HepG2 (cell line): ENCODE data around the gene COL18A1. TPM values are rescaled to one million over a fixed set of nuclear protein-coding genes. Genes with fewer than 3 reads are reported as not detected.

Experiments used
- ATAC-seq: fragments of 200-7000 bp; cut with Tn5 transposase; 3 replicates; pipeline ENCODE4 v1.9.1; 2020; ENCODE audit warnings: mild to moderate bottlenecking, moderate library complexity
- BruUV-seq: library from RNA; stranded (reverse); fragments of 400-500 nt; replicated peaks from 2 replicates; lab custom pipeline; 2021; lab: Mats Ljungman, UMichigan
- CTCF ChIA-PET: fragments of 300-600 bp; formaldehyde crosslinking; extraction: SDS; loops from one replicate; lab custom pipeline; 2021; ENCODE audit warnings: low total read pairs, inconsistent platforms, low intra/inter-chr PET ratio; lab: Yijun Ruan, JAX
- POLR2A ChIA-PET: fragments of 350-600 bp; sonication (Branson Sonifier 250); formaldehyde crosslinking; loops from one replicate; lab custom pipeline; 2020; ENCODE audit warnings: antibody characterized with exemption, inconsistent platforms; lab: Yijun Ruan, JAX
- DNase-seq: peaks from one replicate; pipeline ENCODE4 v3.0.0-alpha.2; 2015; ENCODE audit warnings: low spot score
- FAIRE-seq: peaks from 3 replicates; lab custom pipeline; 2011; peaks lifted over from hg19 to GRCh38; lab: Jason Lieb, UNC
- H2AFZ ChIP-seq: one replicate; pipeline ENCODE4 v1.6.1; 2011; ENCODE audit warnings: low read length, inconsistent platforms
- H3K27ac ChIP-seq: fragments of 300-600 bp; 3 replicates; pipeline ENCODE4 v1.8.0; 2011; ENCODE audit warnings: mixed run types, mild to moderate bottlenecking, mixed read lengths, low read length, inconsistent platforms; ENCODE audit not compliant: insufficient read depth; ENCODE audit errors: extremely low read length
- H3K27me3 ChIP-seq, 2 experiments: fragments of 200-600 bp in 1 of 2; 2 replicates in 1 of 2; 3 replicates in 1 of 2; pipeline versions ENCODE4 v1.6.0 to v1.8.0; 2011; ENCODE audit warnings: low read length in 2 of 2, mild to moderate bottlenecking in 2 of 2, moderate library complexity in 2 of 2, inconsistent platforms in 1 of 2; ENCODE audit not compliant: insufficient read depth in 2 of 2, control insufficient read depth in 1 of 2
- H3K36me3 ChIP-seq, 2 experiments: fragments of 200-600 bp in 1 of 2; replicated peaks in 1 of 2; 2 replicates in 1 of 2; 3 replicates in 1 of 2; pipeline versions ENCODE4 v1.5.1 to v1.8.0; 2011; ENCODE audit warnings: low read length in 2 of 2, inconsistent platforms in 1 of 2; ENCODE audit not compliant: insufficient read depth in 2 of 2, control insufficient read depth in 1 of 2
- H3K4me1 ChIP-seq: 2 replicates; pipeline ENCODE4 v1.5.1; 2012; ENCODE audit warnings: low read length, inconsistent platforms; ENCODE audit not compliant: insufficient read depth
- H3K4me2 ChIP-seq: 2 replicates; pipeline ENCODE4 v1.6.0; 2011; ENCODE audit warnings: low read depth, low read length, inconsistent platforms
- H3K4me3 ChIP-seq, 3 experiments: fragments of 200-600 bp in 1 of 3; sonication (generic), shearing (Covaris generic) in 1 of 3; replicated peaks in 1 of 3; 2 replicates each; pipeline ENCODE4 v1.5.1; 2011 to 2016; ENCODE audit warnings: low read length in 3 of 3, inconsistent platforms in 2 of 3, low read depth in 2 of 3, mild to moderate bottlenecking in 2 of 3, control low read depth in 1 of 3, mixed read lengths in 1 of 3; ENCODE audit not compliant: insufficient read depth in 1 of 3
- H3K79me2 ChIP-seq: one replicate; pipeline ENCODE4 v1.6.1; 2011; ENCODE audit warnings: low read length, inconsistent platforms; ENCODE audit not compliant: insufficient read depth
- H3K9ac ChIP-seq: 2 replicates; pipeline ENCODE4 v1.6.0; 2011; ENCODE audit warnings: mild to moderate bottlenecking, low read depth, low read length, inconsistent platforms; ENCODE audit not compliant: insufficient read depth
- H3K9me3 ChIP-seq: 2 replicates; pipeline ENCODE4 v1.5.1; 2012; ENCODE audit warnings: mild to moderate bottlenecking, low read length
- H4K20me1 ChIP-seq: 2 replicates; pipeline ENCODE4 v1.6.0; 2011; ENCODE audit warnings: inconsistent platforms, mild to moderate bottlenecking, low read length, moderate library complexity; ENCODE audit not compliant: insufficient read depth
- AGO2 ChIP-seq: fragments of 200-400 bp; formaldehyde crosslinking; optimal IDR thresholded peaks from 2 replicates; pipeline ENCODE3; 2017; ENCODE audit warnings: mild to moderate bottlenecking, low read depth, low read length, moderate library complexity
- FOXM1 ChIP-seq: sonication (generic); formaldehyde crosslinking; IDR thresholded peaks from 2 replicates; pipeline ENCODE4 v1.5.0; 2020; ENCODE audit warnings: missing genetic modification reagents
- NFE2 ChIP-seq: sonication (generic); formaldehyde crosslinking; IDR thresholded peaks from 2 replicates; pipeline ENCODE4 v1.4.0; 2020; ENCODE audit warnings: missing genetic modification reagents
- NR2F2 ChIP-seq: IDR thresholded peaks from 2 replicates; pipeline ENCODE4 v1.6.1; 2012; ENCODE audit warnings: low read depth, inconsistent platforms, borderline replicate concordance
- ONECUT2 ChIP-seq: sonication (generic); formaldehyde crosslinking; IDR thresholded peaks from 2 replicates; pipeline ENCODE4 v1.4.0; 2020; ENCODE audit warnings: missing genetic modification reagents
- TEAD3 ChIP-seq: optimal IDR thresholded peaks from 2 replicates; pipeline ENCODE3; 2016; ENCODE audit warnings: borderline replicate concordance
- ZNF205 ChIP-seq: IDR thresholded peaks from 2 replicates; pipeline ENCODE4 v1.6.1; 2018; ENCODE audit warnings: missing biosample characterization, missing genetic modification reagents
- WGBS: methylation state at CpG from one replicate; pipeline ENCODE4 v1.1.6; 2017; ENCODE audit warnings: low lambda C conversion rate; 5-methylcytosine and 5-hydroxymethylcytosine counted together
- in situ Hi-C: cut with HindIII; loops from 2 replicates; pipeline ENCODE4 v1.10.0; 2017; ENCODE audit warnings: low pct_unique_long_range_greater_than_20kb; ENCODE audit not compliant: extremely low pct_ligation_motif_present
- intact Hi-C: fragments of 100-400 bp; cut with micrococcal nuclease; formaldehyde crosslinking; loops from one replicate; pipeline ENCODE4 v1.10.0; 2022; ENCODE audit not compliant: unreplicated experiment
- polyA plus RNA-seq, 8 experiments: library from polyadenylated mRNA; depleted of rRNA in 3 of 8; stranded (reverse) in 7 of 8; unstranded in 1 of 8; fragments of >200 nt; fragmentation: Illumina TruSeq in 4 of 8; extraction: Trizol in 4 of 8; gene quantifications; 2 replicates each; pipeline versions ENCODE4 v1.2.1 to v1.2.3, GENCODE V29; 2011 to 2016; ENCODE audit warnings: low read depth in 4 of 8, missing spikeins in 1 of 8, mixed read lengths in 1 of 8; ENCODE audit not compliant: insufficient read depth in 1 of 8
- total RNA-seq, 5 experiments: library from RNA; depleted of rRNA; stranded (reverse); fragments of >200 nt; fragmentation: Illumina TruSeq; extraction: Trizol; gene quantifications; 2 replicates each; pipeline ENCODE4 v1.2.3, GENCODE V29; 2016; ENCODE audit warnings: low read depth in 1 of 5
- TF ChIP-seq, protein P1 (sequence below): sonication (generic); IDR thresholded peaks from 2 replicates; pipeline ENCODE4 v1.6.1; 2016; ENCODE audit warnings: low read depth, borderline replicate concordance

The COL18A1 gene
- total and polyA plus RNA-seq, 2 of the 13 experiments (the other 11 are each of a cell fraction or from before 2014, with no cell fraction given), result 79.0 to 102 TPM

DNA sequence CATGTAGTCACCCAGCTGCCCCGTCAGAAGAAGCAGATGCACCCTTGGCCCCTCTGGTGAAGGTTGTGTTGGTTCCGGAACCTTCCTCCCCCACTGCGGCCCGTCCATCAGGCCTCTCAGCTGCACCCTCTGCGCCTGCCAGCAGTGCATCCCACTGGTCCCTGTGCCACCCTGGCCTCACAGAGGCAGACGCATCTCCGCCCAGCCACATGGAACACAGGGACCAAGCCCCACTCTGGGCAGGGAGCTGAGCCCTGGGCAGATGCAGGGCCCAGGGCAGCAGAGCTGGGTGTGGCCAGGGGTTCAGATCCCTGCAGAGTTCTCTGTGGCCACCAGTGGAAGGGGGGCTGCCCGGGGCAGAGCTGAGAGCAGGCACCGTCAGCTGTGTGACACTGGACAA, 86.7 kb downstream of the COL18A1 start:
- no peak overlapping the region for H3K27ac ChIP-seq
- intact Hi-C loops, result no loop called here
- ATAC-seq, result no peak

DNA sequence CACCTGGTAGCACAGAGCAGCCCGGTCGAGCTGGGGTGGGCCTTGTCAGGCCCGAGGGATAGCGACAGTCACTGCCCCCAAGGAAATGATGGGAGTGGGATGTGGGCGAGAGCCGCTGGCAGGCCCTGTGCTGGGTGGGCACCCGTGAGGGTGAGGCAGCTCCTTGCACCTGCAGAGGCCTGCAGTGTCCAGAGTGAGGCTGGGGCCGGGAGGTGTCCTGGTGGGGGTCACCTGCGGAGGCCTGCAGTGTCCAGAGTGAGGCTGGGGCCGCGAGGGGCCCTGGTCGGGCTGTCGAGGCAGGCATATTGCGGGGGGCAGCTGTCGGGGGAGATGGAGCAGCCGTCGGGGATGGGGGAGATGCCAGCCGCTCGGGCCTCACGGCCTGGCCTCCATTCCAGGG, 87.8 kb downstream of the COL18A1 start:
- Histone ChIP-seq H3K36me3 (peaks cover 14 to 31% of the 10 kb centered on the region in 2 experiments), H3K4me3 (no peak overlapping the region), H3K27me3 (no peaks in the 10 kb centered on the region), H3K79me2 (no peaks in the 10 kb centered on the region), H2AFZ (no peak overlapping the region), H3K9ac (no peak overlapping the region), H3K27ac (no peak overlapping the region), H4K20me1 (no peaks in the 10 kb centered on the region), H3K9me3 (no peaks in the 10 kb centered on the region), H3K4me2 (no peak overlapping the region), H3K4me1 (no peaks in the 10 kb centered on the region; the same call in 1 of the 2 replicates)
- ATAC-seq, result no peak
- DNase-seq, result no peak
- TF ChIP-seq AGO2 (peak; percentile 83), ZNF205 (CRISPR knock-in tag) (no peak)
- in situ Hi-C loops (no loop called here), intact Hi-C loops (no loop called here)
- no TSS peak for BruUV-seq
- ChIA-PET CTCF (no interaction called here), POLR2A (interaction anchor here (2.2 kb wide), 1 partner anchor 21 kb away, joined by 8 read pairs; no protein-coding TSS in a partner anchor)
- 96% methylated on average over 5 of the region's 20 CpGs for WGBS
- FAIRE-seq, result no peak

More for the DNA sequence above, 86.7 kb downstream of the COL18A1 start:
- no peak for DNase-seq
- H4K20me1 ChIP-seq, result no peaks in the 10 kb centered on the region
- no peaks in the 10 kb centered on the region for H3K79me2 ChIP-seq
- no peak overlapping the region for H3K4me3 ChIP-seq
- H3K9me3 ChIP-seq, result no peaks in the 10 kb centered on the region
- POLR2A ChIA-PET, result interaction anchor here (0.7 to 2.2 kb wide), 2 partner anchors 20 to 22 kb away, joined by 3 to 8 read pairs; no protein-coding TSS in a partner anchor
- no peak overlapping the region for H2AFZ ChIP-seq
- H3K9ac ChIP-seq, result no peak overlapping the region
- in situ Hi-C loops, result no loop called here
- TF ChIP-seq NR2F2 (no peak), TEAD3 (CRISPR knock-in tag) (no peak), FOXM1 (no peak), NFE2 (no peak), AGO2 (peak; percentile 61), ONECUT2 (CRISPR knock-in tag) (no peak)
- TF ChIP-seq, protein P1, sequence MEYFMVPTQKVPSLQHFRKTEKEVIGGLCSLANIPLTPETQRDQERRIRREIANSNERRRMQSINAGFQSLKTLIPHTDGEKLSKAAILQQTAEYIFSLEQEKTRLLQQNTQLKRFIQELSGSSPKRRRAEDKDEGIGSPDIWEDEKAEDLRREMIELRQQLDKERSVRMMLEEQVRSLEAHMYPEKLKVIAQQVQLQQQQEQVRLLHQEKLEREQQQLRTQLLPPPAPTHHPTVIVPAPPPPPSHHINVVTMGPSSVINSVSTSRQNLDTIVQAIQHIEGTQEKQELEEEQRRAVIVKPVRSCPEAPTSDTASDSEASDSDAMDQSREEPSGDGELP, result no peak
- TF ChIP-seq, all 625 proteins: peak for 1
- peaks cover 12 to 19% of the 10 kb centered on the region in 2 experiments for H3K36me3 ChIP-seq
- no peaks in the 10 kb centered on the region; the same call in 1 of the 2 replicates for H3K4me1 ChIP-seq
- H3K27me3 ChIP-seq, result no peaks in the 10 kb centered on the region
- no peak for FAIRE-seq
- no TSS peak for BruUV-seq
- CTCF ChIA-PET, result no interaction called here
- 100% methylated on average over 1 of the region's 9 CpGs for WGBS
- H3K4me2 ChIP-seq, result no peak overlapping the region
